ENCODE data around the gene ZP4.

DNA sequence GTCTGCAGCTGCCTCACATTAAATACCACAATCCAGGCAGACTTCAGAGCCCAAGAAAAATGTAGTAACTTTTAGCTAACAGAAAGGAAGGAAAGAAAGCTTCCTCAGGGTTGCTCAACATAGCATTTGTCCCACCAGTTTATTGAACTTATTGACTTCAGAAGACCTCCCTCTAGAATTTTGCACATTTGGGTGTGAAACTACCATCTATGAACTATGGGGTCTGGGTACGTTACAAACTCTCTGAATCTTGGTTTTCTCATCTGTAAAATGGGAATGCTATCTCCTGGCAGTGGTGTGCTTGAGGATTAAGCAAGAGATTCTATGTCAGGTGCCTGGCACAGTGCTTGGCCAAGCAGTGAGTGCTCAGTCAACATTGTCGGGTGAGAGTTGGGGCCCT, at the start of gene ZP4:
- TF ChIP-seq, protein P1, sequence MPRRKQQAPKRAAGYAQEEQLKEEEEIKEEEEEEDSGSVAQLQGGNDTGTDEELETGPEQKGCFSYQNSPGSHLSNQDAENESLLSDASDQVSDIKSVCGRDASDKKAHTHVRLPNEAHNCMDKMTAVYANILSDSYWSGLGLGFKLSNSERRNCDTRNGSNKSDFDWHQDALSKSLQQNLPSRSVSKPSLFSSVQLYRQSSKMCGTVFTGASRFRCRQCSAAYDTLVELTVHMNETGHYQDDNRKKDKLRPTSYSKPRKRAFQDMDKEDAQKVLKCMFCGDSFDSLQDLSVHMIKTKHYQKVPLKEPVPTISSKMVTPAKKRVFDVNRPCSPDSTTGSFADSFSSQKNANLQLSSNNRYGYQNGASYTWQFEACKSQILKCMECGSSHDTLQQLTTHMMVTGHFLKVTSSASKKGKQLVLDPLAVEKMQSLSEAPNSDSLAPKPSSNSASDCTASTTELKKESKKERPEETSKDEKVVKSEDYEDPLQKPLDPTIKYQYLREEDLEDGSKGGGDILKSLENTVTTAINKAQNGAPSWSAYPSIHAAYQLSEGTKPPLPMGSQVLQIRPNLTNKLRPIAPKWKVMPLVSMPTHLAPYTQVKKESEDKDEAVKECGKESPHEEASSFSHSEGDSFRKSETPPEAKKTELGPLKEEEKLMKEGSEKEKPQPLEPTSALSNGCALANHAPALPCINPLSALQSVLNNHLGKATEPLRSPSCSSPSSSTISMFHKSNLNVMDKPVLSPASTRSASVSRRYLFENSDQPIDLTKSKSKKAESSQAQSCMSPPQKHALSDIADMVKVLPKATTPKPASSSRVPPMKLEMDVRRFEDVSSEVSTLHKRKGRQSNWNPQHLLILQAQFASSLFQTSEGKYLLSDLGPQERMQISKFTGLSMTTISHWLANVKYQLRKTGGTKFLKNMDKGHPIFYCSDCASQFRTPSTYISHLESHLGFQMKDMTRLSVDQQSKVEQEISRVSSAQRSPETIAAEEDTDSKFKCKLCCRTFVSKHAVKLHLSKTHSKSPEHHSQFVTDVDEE (CRISPR knock-in tag; IDR thresholded peaks at IDR 0.05): no peak
- no peak for TF ChIP-seq SNAI2 (CRISPR knock-in tag; IDR thresholded peaks at IDR 0.05)
- no peak for TF ChIP-seq ISL1 (CRISPR knock-in tag; IDR thresholded peaks at IDR 0.05)
- no peak for TF ChIP-seq OSR1 (CRISPR knock-in tag; IDR thresholded peaks at IDR 0.05)
- no peak for TF ChIP-seq ARNTL (CRISPR knock-in tag; IDR thresholded peaks at IDR 0.05; ENCODE audit: borderline replicate concordance, low read depth)
- no peak for TF ChIP-seq RARB (CRISPR knock-in tag; IDR thresholded peaks at IDR 0.05)
- no peak for TF ChIP-seq PATZ1 (CRISPR knock-in tag; IDR thresholded peaks at IDR 0.05; ENCODE audit: borderline replicate concordance)
- no peak for TF ChIP-seq ZFP3 (CRISPR knock-in tag; IDR thresholded peaks at IDR 0.05)
